Measurements from ENCODE around the gene CSTPP1. TPM values are rescaled to one million over a fixed set of nuclear protein-coding genes. Genes with fewer than 3 reads are reported as not detected.

CSTPP1 gene
- total RNA-seq, 5 donors from 2014 or later (not counting 1 experiment from before 2014, with no cell fraction given), result 13.3 to 16.9 (median 15.0) TPM

- Mint-ChIP-seq H3K36me3 (peaks cover 7% of the 10 kb centered on the region), H3K27me3 (no peaks in the 10 kb centered on the region), H3K27ac (peak overlapping the region in 1 of 2 donors; percentile 23), H3K4me3 (no peak overlapping the region), H3K9me3 (no peaks in the 10 kb centered on the region), H3K4me1 (peaks cover 13 to 21% (median 17%) of the 10 kb centered on the region in 3 donors)
- Histone ChIP-seq H3K27me3 (replicated peaks in 1 of 2; ENCODE audit: control insufficient read depth in 2 of 2, extremely low read depth in 1 of 2, insufficient read depth in 2 of 2, low read length in 1 of 2) (no peaks in the 10 kb centered on the region), H3K27ac (ENCODE audit: low read length) (no peak overlapping the region), H3K9me3 (no peaks in the 10 kb centered on the region), H3K4me3 (ENCODE audit: control insufficient read depth in 1 of 2, extremely low read depth in 1 of 2, low read length in 1 of 2) (no peak overlapping the region), H3K4me1 (ENCODE audit: control insufficient read depth in 1 of 2, extremely low read depth in 1 of 2, insufficient read depth in 2 of 2, low read length in 2 of 2) (peaks cover 0 to 2% of the 10 kb centered on the region in 2 experiments), H3K36me3 (ENCODE audit: control insufficient read depth in 2 of 2, extremely low read depth in 1 of 2, insufficient read depth in 1 of 2, low read length in 1 of 2) (no peaks in the 10 kb centered on the region)
- ATAC-seq (replicated peaks in 1 of 4) (no peak), DNase-seq (no peak)
- ChIA-PET POLR2A (no interaction called here), CTCF (interaction anchor here in 1 of 2 donors (0.6 kb wide), 1 partner anchor 441 kb away, joined by 7 read pairs; no protein-coding TSS in a partner anchor)
These were observed 68.1 kb downstream of the CSTPP1 start for GRCh38 chr11:47004595-47005033.

DNA sequence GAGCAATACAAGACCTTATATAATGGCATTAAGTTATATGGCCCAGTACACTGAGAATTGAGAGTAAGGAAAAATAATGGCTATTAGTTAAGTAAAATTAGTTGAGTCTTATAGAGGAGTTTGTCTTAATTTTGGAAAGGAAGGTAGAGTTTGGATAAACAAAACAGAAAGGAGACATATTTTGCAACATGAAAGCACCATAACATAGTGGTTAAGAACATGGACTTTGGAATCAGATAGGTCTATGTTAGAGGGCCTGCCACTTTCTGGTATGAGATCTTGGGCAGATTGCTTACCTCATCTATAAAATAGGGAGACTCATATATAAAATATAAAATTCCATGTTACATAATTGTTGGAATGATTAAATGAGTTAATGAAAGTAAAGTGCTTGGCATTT, 68.9 kb downstream of the CSTPP1 start:
- Mint-ChIP-seq H3K4me3 (no peak overlapping the region), H3K27ac (no peak overlapping the region), H3K36me3 (peaks cover 14% of the 10 kb centered on the region), H3K27me3 (no peaks in the 10 kb centered on the region), H3K9me3 (no peaks in the 10 kb centered on the region), H3K4me1 (peaks cover 13 to 17% (median 17%) of the 10 kb centered on the region in 3 donors)
- peaks cover 0 to 2% of the 10 kb centered on the region in 2 experiments for H3K4me1 ChIP-seq (ENCODE audit: control insufficient read depth in 1 of 2, extremely low read depth in 1 of 2, insufficient read depth in 2 of 2, low read length in 2 of 2)
- no peak for ATAC-seq (replicated peaks in 1 of 4)
- POLR2A ChIA-PET, result no interaction called here
- H3K9me3 ChIP-seq, result no peaks in the 10 kb centered on the region
- CTCF ChIA-PET, result no interaction called here
- H3K4me3 ChIP-seq (ENCODE audit: control insufficient read depth in 1 of 2, extremely low read depth in 1 of 2, low read length in 1 of 2), result no peak overlapping the region
- H3K27ac ChIP-seq (ENCODE audit: low read length), result no peak overlapping the region
- no peaks in the 10 kb centered on the region for H3K27me3 ChIP-seq (replicated peaks in 1 of 2; ENCODE audit: control insufficient read depth in 2 of 2, extremely low read depth in 1 of 2, insufficient read depth in 2 of 2, low read length in 1 of 2)
- DNase-seq, result no peak
- H3K36me3 ChIP-seq (ENCODE audit: control insufficient read depth in 2 of 2, extremely low read depth in 1 of 2, insufficient read depth in 1 of 2, low read length in 1 of 2), result no peaks in the 10 kb centered on the region

- H3K27ac ChIP-seq (ENCODE audit: low read length), result no peak overlapping the region
- DNase-seq, result no peak
- 86% methylated on average over 2 of the region's 2 CpGs for WGBS (ENCODE audit: insufficient coverage)
- peaks cover 0 to 2% of the 10 kb centered on the region in 2 experiments for H3K4me1 ChIP-seq (ENCODE audit: control insufficient read depth in 1 of 2, extremely low read depth in 1 of 2, insufficient read depth in 2 of 2, low read length in 2 of 2)
- H3K27ac Mint-ChIP-seq, result no peak overlapping the region
- no peak for ATAC-seq (replicated peaks in 1 of 4)
- no peak overlapping the region for H3K4me3 ChIP-seq (ENCODE audit: control insufficient read depth in 1 of 2, extremely low read depth in 1 of 2, low read length in 1 of 2)
- H3K27me3 ChIP-seq (replicated peaks in 1 of 2; ENCODE audit: control insufficient read depth in 2 of 2, extremely low read depth in 1 of 2, insufficient read depth in 2 of 2, low read length in 1 of 2), result no peaks in the 10 kb centered on the region
- peaks cover 13 to 17% (median 17%) of the 10 kb centered on the region in 3 donors for H3K4me1 Mint-ChIP-seq
- H3K9me3 Mint-ChIP-seq, result no peaks in the 10 kb centered on the region
- H3K36me3 ChIP-seq (ENCODE audit: control insufficient read depth in 2 of 2, extremely low read depth in 1 of 2, insufficient read depth in 1 of 2, low read length in 1 of 2), result no peaks in the 10 kb centered on the region
- peaks cover 19% of the 10 kb centered on the region for H3K36me3 Mint-ChIP-seq
- H3K9me3 ChIP-seq, result no peaks in the 10 kb centered on the region
- H3K27me3 Mint-ChIP-seq, result no peaks in the 10 kb centered on the region
- POLR2A ChIA-PET, result no interaction called here
- CTCF ChIA-PET, result no interaction called here
- H3K4me3 Mint-ChIP-seq, result no peak overlapping the region
These were observed 71.0 kb downstream of the CSTPP1 start for GRCh38 chr11:47007579-47007978.

- ATAC-seq (replicated peaks in 1 of 4) (no peak), DNase-seq (no peak)
- Histone ChIP-seq H3K4me1 (ENCODE audit: control insufficient read depth in 1 of 2, extremely low read depth in 1 of 2, insufficient read depth in 2 of 2, low read length in 2 of 2) (no peaks in the 10 kb centered on the region), H3K9me3 (no peaks in the 10 kb centered on the region), H3K27ac (ENCODE audit: low read length) (no peak overlapping the region), H3K27me3 (replicated peaks in 1 of 2; ENCODE audit: control insufficient read depth in 2 of 2, extremely low read depth in 1 of 2, insufficient read depth in 2 of 2, low read length in 1 of 2) (no peaks in the 10 kb centered on the region), H3K4me3 (ENCODE audit: control insufficient read depth in 1 of 2, extremely low read depth in 1 of 2, low read length in 1 of 2) (no peak overlapping the region), H3K36me3 (ENCODE audit: control insufficient read depth in 2 of 2, extremely low read depth in 1 of 2, insufficient read depth in 1 of 2, low read length in 1 of 2) (no peaks in the 10 kb centered on the region)
- WGBS (ENCODE audit: insufficient coverage), result 90% methylated on average over 2 of the region's 4 CpGs
- Mint-ChIP-seq H3K36me3 (peaks cover 23% of the 10 kb centered on the region), H3K4me1 (peaks cover 0 to 3% (median 0%) of the 10 kb centered on the region in 3 donors), H3K27ac (no peak overlapping the region), H3K9me3 (no peaks in the 10 kb centered on the region), H3K4me3 (no peak overlapping the region), H3K27me3 (no peaks in the 10 kb centered on the region)
- CTCF ChIA-PET, result no interaction called here
- POLR2A ChIA-PET, result no interaction called here
These were observed 73.6 kb downstream of the CSTPP1 start for GRCh38 chr11:47010179-47010578.

DNA sequence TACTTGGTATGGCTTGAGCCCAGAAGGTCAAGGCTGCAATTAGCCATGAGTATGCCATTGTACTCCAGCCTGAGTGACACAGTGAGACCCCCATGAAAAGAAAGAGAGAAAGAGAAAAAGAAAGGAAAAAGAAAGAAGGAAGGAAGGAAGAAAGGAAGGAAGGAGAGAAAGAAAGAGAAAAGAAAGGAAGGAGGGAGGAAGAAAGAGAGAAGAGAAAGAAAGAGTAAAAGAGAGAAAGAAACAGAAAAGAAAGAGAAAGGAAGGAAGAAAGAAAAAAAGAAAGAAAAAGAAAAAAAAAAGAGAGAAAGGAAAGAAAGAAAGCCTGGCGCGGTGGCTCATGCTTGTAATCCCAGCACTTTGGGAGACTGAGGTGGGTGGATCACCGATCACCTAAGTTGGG, 77.5 kb downstream of the CSTPP1 start:
- H3K4me3 Mint-ChIP-seq, result no peak overlapping the region
- ATAC-seq (replicated peaks in 1 of 4) (no peak), DNase-seq (no peak)
- no peaks in the 10 kb centered on the region for H3K9me3 Mint-ChIP-seq
- H3K4me1 ChIP-seq (ENCODE audit: control insufficient read depth in 1 of 2, extremely low read depth in 1 of 2, insufficient read depth in 2 of 2, low read length in 2 of 2), result no peaks in the 10 kb centered on the region
- no peak overlapping the region for H3K4me3 ChIP-seq (ENCODE audit: control insufficient read depth in 1 of 2, extremely low read depth in 1 of 2, low read length in 1 of 2)
- H3K27ac ChIP-seq (ENCODE audit: low read length), result no peak overlapping the region
- no peak overlapping the region for H3K27ac Mint-ChIP-seq
- ChIA-PET POLR2A (no interaction called here), CTCF (no interaction called here)
- H3K4me1 Mint-ChIP-seq, result no peaks in the 10 kb centered on the region
- peaks cover 18% of the 10 kb centered on the region for H3K36me3 Mint-ChIP-seq
- H3K27me3 Mint-ChIP-seq, result no peaks in the 10 kb centered on the region
- H3K9me3 ChIP-seq, result no peaks in the 10 kb centered on the region
- H3K36me3 ChIP-seq (ENCODE audit: control insufficient read depth in 2 of 2, extremely low read depth in 1 of 2, insufficient read depth in 1 of 2, low read length in 1 of 2), result no peaks in the 10 kb centered on the region
- H3K27me3 ChIP-seq (replicated peaks in 1 of 2; ENCODE audit: control insufficient read depth in 2 of 2, extremely low read depth in 1 of 2, insufficient read depth in 2 of 2, low read length in 1 of 2), result no peaks in the 10 kb centered on the region
- WGBS (ENCODE audit: insufficient coverage), result no CpG with 5 or more reads among the region's 3 CpGs

DNA sequence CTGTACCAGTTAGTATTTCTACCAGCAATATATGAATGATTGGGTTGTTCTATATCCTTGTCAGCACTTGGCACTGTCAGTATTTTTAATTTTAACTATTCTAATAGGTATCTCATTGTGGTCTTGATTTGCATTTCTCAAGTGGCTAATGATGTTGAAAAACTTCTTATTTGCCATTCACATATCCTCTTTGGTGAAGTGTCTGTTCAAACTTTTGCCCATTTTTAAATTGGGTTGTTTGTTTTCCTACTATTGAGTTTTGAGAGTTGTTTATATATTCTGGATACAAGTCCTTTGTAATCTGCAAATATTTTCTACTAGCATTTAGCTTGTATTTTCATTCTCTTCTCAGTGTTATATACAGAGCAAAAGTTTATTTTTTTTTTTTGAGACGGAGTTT, 82.1 kb downstream of the CSTPP1 start:
- CTCF ChIA-PET, result no interaction called here
- Histone ChIP-seq H3K4me3 (ENCODE audit: control insufficient read depth in 1 of 2, extremely low read depth in 1 of 2, low read length in 1 of 2) (no peak overlapping the region), H3K4me1 (ENCODE audit: control insufficient read depth in 1 of 2, extremely low read depth in 1 of 2, insufficient read depth in 2 of 2, low read length in 2 of 2) (no peaks in the 10 kb centered on the region)

More for the DNA sequence above, 82.1 kb downstream of the CSTPP1 start:
- Mint-ChIP-seq H3K27ac (no peak overlapping the region), H3K4me1 (no peaks in the 10 kb centered on the region), H3K9me3 (no peaks in the 10 kb centered on the region), H3K27me3 (no peaks in the 10 kb centered on the region), H3K4me3 (no peak overlapping the region), H3K36me3 (no peaks in the 10 kb centered on the region)
- DNase-seq (no peak), ATAC-seq (replicated peaks in 1 of 4) (no peak)
- Histone ChIP-seq H3K27ac (ENCODE audit: low read length) (no peak overlapping the region), H3K27me3 (replicated peaks in 1 of 2; ENCODE audit: control insufficient read depth in 2 of 2, extremely low read depth in 1 of 2, insufficient read depth in 2 of 2, low read length in 1 of 2) (no peaks in the 10 kb centered on the region), H3K36me3 (ENCODE audit: control insufficient read depth in 2 of 2, extremely low read depth in 1 of 2, insufficient read depth in 1 of 2, low read length in 1 of 2) (no peaks in the 10 kb centered on the region), H3K9me3 (no peaks in the 10 kb centered on the region)
- WGBS (ENCODE audit: insufficient coverage), result no CpG with 5 or more reads among the region's 1 CpG
- POLR2A ChIA-PET, result interaction anchor here (0.6 to 0.7 kb wide), 2 partner anchors 76 to 768 kb away, joined by 3 to 5 read pairs; no protein-coding TSS in a partner anchor

All from T-cell (primary cell).